ENCODE measurements around the gene FOXD4L6. TPM values are rescaled to one million over a fixed set of nuclear protein-coding genes. Genes with fewer than 3 reads are reported as not detected.
"Not testable (repeated sequence)": the region's sequence is repeated elsewhere in the genome, so short reads cannot be mapped to it uniquely, and the experiment has no call there.

FOXD4L6 gene
- total RNA-seq, 2 donors from 2014 or later = not detected

DNA sequence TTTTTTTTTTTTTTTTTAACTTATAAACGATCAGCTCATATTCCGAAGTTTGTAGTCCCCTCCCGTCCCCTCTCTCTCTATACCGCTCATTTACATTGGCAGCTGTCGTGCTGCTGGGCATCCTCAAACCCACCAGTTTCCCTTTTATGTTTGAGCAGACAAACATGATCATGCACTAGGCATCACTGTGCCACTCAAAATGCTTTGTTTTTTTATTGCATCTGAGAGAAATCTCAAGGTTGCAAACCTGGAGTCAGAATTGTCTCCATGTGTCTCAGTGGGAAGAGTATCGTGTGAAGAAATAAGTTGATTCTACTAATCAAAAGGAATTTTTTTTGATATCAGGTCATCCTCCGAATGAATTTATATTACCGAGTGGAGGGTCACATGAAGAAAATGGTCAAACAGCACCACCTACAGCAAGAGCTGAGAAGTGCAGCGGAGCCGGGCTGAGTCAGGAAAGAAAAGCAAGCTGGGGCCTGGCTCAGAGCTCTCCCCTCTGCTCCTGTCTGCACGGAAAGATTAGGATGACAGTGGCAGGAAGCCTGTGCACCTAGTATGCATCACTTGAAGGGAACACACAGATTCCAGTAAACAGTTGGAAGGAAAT is 39.9 kb downstream of the FOXD4L6 start:
- not testable (repeated sequence) for H3K4me1 ChIP-seq; DNase-seq (ENCODE audit: low spot score); H3K4me3 ChIP-seq; H3K36me3 ChIP-seq; H3K9me3 ChIP-seq; H3K27me3 ChIP-seq; H3K27ac ChIP-seq
- TF ChIP-seq, protein P1, sequence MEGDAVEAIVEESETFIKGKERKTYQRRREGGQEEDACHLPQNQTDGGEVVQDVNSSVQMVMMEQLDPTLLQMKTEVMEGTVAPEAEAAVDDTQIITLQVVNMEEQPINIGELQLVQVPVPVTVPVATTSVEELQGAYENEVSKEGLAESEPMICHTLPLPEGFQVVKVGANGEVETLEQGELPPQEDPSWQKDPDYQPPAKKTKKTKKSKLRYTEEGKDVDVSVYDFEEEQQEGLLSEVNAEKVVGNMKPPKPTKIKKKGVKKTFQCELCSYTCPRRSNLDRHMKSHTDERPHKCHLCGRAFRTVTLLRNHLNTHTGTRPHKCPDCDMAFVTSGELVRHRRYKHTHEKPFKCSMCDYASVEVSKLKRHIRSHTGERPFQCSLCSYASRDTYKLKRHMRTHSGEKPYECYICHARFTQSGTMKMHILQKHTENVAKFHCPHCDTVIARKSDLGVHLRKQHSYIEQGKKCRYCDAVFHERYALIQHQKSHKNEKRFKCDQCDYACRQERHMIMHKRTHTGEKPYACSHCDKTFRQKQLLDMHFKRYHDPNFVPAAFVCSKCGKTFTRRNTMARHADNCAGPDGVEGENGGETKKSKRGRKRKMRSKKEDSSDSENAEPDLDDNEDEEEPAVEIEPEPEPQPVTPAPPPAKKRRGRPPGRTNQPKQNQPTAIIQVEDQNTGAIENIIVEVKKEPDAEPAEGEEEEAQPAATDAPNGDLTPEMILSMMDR (IDR thresholded peaks at IDR 0.05) = peak in 1 of 2 donors; percentile 66

- H3K4me1 ChIP-seq; H3K27me3 ChIP-seq; H3K4me3 ChIP-seq; H3K9me3 ChIP-seq; H3K36me3 ChIP-seq; DNase-seq (ENCODE audit: low spot score); H3K27ac ChIP-seq: not testable (repeated sequence)
Observed at GRCh38 chr9:41087929-41088328, 40.6 kb downstream of the FOXD4L6 start.

DNA sequence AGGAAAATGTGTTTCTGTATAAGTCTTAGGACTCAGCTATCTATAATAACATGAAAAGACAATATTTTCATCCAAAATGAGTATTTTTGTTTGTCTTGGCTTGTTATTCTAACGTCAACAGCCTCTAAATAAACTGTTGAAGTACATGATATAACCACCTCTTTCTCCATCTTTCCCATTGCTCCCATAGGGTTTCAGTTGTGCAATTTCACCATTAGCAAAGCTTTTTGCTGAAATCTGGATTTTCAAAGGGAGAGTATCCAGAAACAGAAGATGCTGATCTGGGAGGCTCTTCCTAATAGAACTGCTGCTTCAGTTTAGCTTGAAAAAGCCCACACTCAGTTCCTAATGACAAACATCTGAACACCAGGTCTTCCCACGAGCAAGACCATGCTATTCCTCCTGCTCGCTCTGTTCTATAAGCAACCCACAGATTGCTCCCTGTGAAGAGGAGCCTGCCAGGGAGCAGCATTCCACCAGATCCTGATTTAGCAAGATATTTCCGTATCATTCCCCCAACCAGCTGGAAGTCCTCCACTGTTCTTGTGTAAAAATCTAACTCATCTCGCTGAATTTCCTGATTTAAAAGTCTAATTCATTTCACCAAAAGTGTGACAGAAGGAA is 41.2 kb downstream of the FOXD4L6 start:
- H3K4me3 ChIP-seq; DNase-seq (ENCODE audit: low spot score); H3K36me3 ChIP-seq; H3K27me3 ChIP-seq; H3K9me3 ChIP-seq; H3K4me1 ChIP-seq; H3K27ac ChIP-seq: not testable (repeated sequence)

DNA sequence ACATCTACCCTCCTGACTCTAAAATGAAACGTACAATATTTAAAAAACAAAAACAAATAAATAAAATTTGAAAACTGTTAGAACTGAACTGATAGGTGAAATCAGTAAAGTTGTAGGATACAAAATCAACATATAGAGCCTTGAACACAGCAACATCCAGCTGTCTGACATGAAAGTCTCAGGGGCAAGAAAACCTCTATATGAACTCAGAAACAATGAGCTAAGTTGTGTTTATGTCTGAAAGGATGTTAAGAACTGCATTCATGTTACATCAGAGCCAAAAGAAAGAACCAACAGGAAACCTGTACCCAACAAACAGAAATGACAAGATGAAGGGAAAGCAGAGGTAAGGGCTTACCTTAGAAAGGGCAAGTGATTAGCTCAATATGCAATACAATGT is 41.8 kb downstream of the FOXD4L6 start:
- not testable (repeated sequence) for H3K36me3 ChIP-seq

GRCh38 chr9:41086215-41086614 is 42.3 kb downstream of the FOXD4L6 start:
- not testable (repeated sequence) for H3K27ac ChIP-seq; H3K36me3 ChIP-seq; H3K4me1 ChIP-seq; H3K4me3 ChIP-seq; DNase-seq (ENCODE audit: low spot score); H3K27me3 ChIP-seq; H3K9me3 ChIP-seq

More for the DNA sequence above, 41.8 kb downstream of the FOXD4L6 start:
- not testable (repeated sequence) for DNase-seq (ENCODE audit: low spot score); H3K27ac ChIP-seq; H3K4me1 ChIP-seq; H3K9me3 ChIP-seq; H3K4me3 ChIP-seq; H3K27me3 ChIP-seq

DNA sequence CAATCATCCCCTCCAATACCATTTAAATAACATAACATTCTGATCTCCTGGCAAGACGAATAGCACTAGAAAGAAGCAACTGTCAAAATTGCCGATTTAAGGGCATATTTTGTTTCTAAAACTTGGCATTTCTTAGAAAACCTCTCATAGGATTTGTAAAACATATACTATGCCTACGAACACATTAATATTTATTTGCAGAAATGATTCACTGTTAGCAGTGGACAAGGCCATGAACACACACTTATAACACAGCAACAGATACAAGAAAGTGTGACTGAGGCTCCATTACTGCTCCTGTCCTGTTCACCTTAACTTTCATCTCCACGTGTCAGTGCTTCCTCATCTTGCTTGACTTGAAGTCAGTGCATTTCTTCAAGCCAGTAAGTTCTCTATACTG is 46.1 kb downstream of the FOXD4L6 start:
- H3K4me3 ChIP-seq; H3K4me1 ChIP-seq; DNase-seq (ENCODE audit: low spot score); H3K27ac ChIP-seq; H3K9me3 ChIP-seq; H3K27me3 ChIP-seq; H3K36me3 ChIP-seq: not testable (repeated sequence)

GRCh38 chr9:41079464-41079863 is 49.0 kb downstream of the FOXD4L6 start:
- not testable (repeated sequence) for H3K9me3 ChIP-seq; H3K36me3 ChIP-seq; H3K4me3 ChIP-seq; H3K27me3 ChIP-seq; H3K4me1 ChIP-seq; H3K27ac ChIP-seq; DNase-seq (ENCODE audit: low spot score)

DNA sequence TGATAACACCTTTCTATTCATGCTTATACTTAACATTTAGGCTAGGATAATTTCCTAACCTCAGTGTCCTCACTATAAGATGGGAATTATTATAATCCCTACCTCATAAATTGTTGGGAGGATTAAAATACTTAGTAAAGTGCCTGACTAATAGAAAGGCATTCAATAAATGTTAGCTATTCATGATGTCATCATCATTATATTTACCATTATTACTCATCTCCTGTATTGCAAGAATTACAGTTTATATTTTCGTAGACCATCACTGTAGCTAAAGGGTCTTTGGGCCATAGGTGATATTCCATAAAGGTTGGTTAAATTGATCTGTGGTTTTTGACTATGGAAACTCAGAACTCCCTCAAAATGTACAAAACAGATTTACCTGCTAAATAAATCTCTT is 50.9 kb downstream of the FOXD4L6 start:
- H3K36me3 ChIP-seq; DNase-seq (ENCODE audit: low spot score); H3K4me3 ChIP-seq: not testable (repeated sequence)

More for the DNA sequence above, 50.9 kb downstream of the FOXD4L6 start:
- H3K27ac ChIP-seq, H3K9me3 ChIP-seq, H3K27me3 ChIP-seq, H3K4me1 ChIP-seq: not testable (repeated sequence)

Other genes starting within 250 kb of the FOXD4L6 start
- 1 to 10 TPM; 1.2 to 1.8 TPM for gene ZNG1F, start 60.6 kb upstream of the FOXD4L6 start, total RNA-seq

Measured in right atrium auricular region (tissue), 2 donors.